Stimulated activated naive CD8-positive, alpha-beta T cell treated with anti-CD3 and anti-CD28 coated beads, Interleukin-15, Interleukin-2, amounts not matched to agents 100 U/mL and 50 U/mL, for 24 hours (primary cell): Measurements from ENCODE around the gene HS3ST6.
"Not testable (repeated sequence)": the region's sequence is repeated elsewhere in the genome, so short reads cannot be mapped to it uniquely, and the experiment has no call there.

Experiments used
- ATAC-seq: fragments of 150-1000 bp; cut with Tn5 transposase; one replicate; pipeline ENCODE4 v1.10.0; 2021
- DNase-seq: peaks from one replicate; pipeline ENCODE4 v3.0.0; 2021

HS3ST6 gene

GRCh38 chr16:1946495-1947368 lies 28.5 kb upstream of the HS3ST6 start:
- no peak for ATAC-seq
- DNase-seq, result no peak

- ATAC-seq (no peak), DNase-seq (no peak)
Measured at GRCh38 chr16:1945559-1946391, 27.6 kb upstream of the HS3ST6 start.

GRCh38 chr16:1944612-1945199 lies 26.5 kb upstream of the HS3ST6 start:
- no peak for DNase-seq
- ATAC-seq, result no peak

- ATAC-seq, result peak; percentile 97
Measured at GRCh38 chr16:1942810-1943726, 24.9 kb upstream of the HS3ST6 start, which contains the start of gene MSRB1. MSRB1 (minus strand) TSS chr16:1943199; CDS start chr16:1943156, 43 bp downstream.

GRCh38 chr16:1942047-1942809 lies 24.0 kb upstream of the HS3ST6 start:
- ATAC-seq, result no peak

More at GRCh38 chr16:1942810-1943726, 24.9 kb upstream of the HS3ST6 start, which contains the start of gene MSRB1:
- peak; percentile 100 for DNase-seq

GRCh38 chr16:1941162-1942046 lies 23.2 kb upstream of the HS3ST6 start:
- ATAC-seq (no peak), DNase-seq (no peak)

More at GRCh38 chr16:1942047-1942809, 24.0 kb upstream of the HS3ST6 start:
- no peak for DNase-seq

GRCh38 chr16:1940273-1941161 lies 22.3 kb upstream of the HS3ST6 start:
- DNase-seq, result no peak
- ATAC-seq, result no peak

GRCh38 chr16:1939833-1940232 lies 21.6 kb upstream of the HS3ST6 start:
- not testable (repeated sequence) for ATAC-seq, DNase-seq

GRCh38 chr16:1938910-1939309 lies 20.7 kb upstream of the HS3ST6 start:
- DNase-seq, result no peak
- ATAC-seq, result no peak

GRCh38 chr16:1938316-1938715 lies 20.1 kb upstream of the HS3ST6 start:
- ATAC-seq (no peak), DNase-seq (no peak)

- DNase-seq (no peak), ATAC-seq (no peak)
Measured at GRCh38 chr16:1936945-1937479, 18.8 kb upstream of the HS3ST6 start.

- ATAC-seq (no peak), DNase-seq (no peak)
Measured at GRCh38 chr16:1933097-1933661, 15.0 kb upstream of the HS3ST6 start.

- ATAC-seq (no peak), DNase-seq (no peak)
Measured at GRCh38 chr16:1932050-1933028, 14.1 kb upstream of the HS3ST6 start.

GRCh38 chr16:1930338-1930720 lies 12.1 kb upstream of the HS3ST6 start:
- no peak for ATAC-seq
- no peak for DNase-seq

GRCh38 chr16:1929578-1930337 lies 11.5 kb upstream of the HS3ST6 start:
- peak; percentile 94 for ATAC-seq

GRCh38 chr16:1929105-1929504 lies 10.9 kb upstream of the HS3ST6 start:
- peak; percentile 10 for ATAC-seq
- DNase-seq, result no peak

More at GRCh38 chr16:1929578-1930337, 11.5 kb upstream of the HS3ST6 start:
- peak; percentile 96 for DNase-seq
